Measurements from ENCODE around the gene FIS1. TPM values are rescaled to one million over a fixed set of nuclear protein-coding genes. Genes with fewer than 3 reads are reported as not detected.
"Not testable (repeated sequence)": the region's sequence is repeated elsewhere in the genome, so short reads cannot be mapped to it uniquely, and the experiment has no call there.

FIS1 gene
- total RNA-seq, 2 experiments from 2014 or later, result 81.2 to 82.3 TPM

DNA sequence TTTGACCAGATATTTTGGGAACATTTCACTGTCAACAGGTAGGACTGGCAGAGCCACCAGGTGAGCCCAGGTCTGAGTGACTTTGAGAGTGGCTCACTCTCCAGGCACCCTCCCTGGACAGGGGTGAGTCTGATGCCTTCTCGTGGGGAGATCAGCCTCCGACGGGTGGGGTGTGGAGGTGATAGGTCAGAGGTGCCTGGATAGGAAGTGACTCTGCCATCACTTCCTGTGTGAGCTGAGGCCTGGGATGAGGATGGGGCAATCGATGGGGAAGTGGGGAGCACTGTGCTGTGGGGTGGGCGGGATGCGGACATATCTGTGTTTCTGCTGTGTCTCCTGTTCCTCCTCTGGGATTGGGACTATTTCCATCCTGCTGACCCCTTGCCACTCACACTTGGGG lies 42.2 kb upstream of the FIS1 start:
- no peak overlapping the region for H3K27ac ChIP-seq (ENCODE audit: low read depth in 1 of 2, low read length in 2 of 2)
- ATAC-seq (ENCODE audit: poor library complexity) (no peak), DNase-seq (peak in 1 of 14 experiments; percentile 26)
- Mint-ChIP-seq H3K27ac (no peak overlapping the region), H3K9me3 (no peaks in the 10 kb centered on the region), H3K4me1 (ENCODE audit: low read depth) (peaks cover 8% of the 10 kb centered on the region), H3K4me3 (no peak overlapping the region), H3K27me3 (peaks cover 26% of the 10 kb centered on the region), H3K36me3 (ENCODE audit: low read depth) (no peaks in the 10 kb centered on the region)
- POLR2A ChIA-PET, result no interaction called here
- TF ChIP-seq CTCF (IDR thresholded peaks at IDR 0.05), result no peak
- no peaks in the 10 kb centered on the region for H3K9me3 ChIP-seq (ENCODE audit: control insufficient read depth in 1 of 2, insufficient read depth in 1 of 2, low read length in 2 of 2)
- H3K36me3 ChIP-seq (ENCODE audit: insufficient read depth, low read length), result no peaks in the 10 kb centered on the region
- no peak overlapping the region for H3K4me3 ChIP-seq (ENCODE audit: low read length)
- CTCF ChIA-PET, result no interaction called here
- intact Hi-C loops (cut with DNase I, micrococcal nuclease), result loop anchor here in 1 of 2 experiments (5.0 to 10.0 kb wide), 3 partner anchors 158 to 1305 kb away; partner anchors contain the start of gene ACHE
- peaks cover 4 to 6% of the 10 kb centered on the region in 2 experiments for H3K27me3 ChIP-seq (ENCODE audit: control insufficient read depth in 1 of 2, insufficient read depth in 2 of 2, low read length in 2 of 2)
- peaks cover 13% of the 10 kb centered on the region for H3K4me1 ChIP-seq (ENCODE audit: insufficient read depth, low read length)

DNA sequence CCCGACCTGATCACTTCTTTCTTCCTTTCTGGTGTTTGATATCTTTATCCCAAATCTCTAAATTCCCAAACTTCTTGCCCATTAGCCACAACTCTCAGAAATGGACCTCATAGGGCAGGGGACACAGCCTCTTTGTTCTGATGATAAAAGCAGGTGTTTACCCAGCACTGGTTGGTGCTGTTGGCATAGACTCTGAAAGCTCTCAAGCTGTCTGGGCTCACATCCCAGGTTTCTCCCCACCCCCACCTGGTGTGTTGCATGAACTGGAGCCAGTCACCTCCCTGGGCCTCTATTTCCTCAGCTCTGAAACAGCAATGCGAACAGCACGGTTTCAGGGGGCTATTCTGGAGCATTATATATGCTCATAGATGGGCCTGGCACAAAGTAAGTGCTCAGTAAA lies 41.0 kb upstream of the FIS1 start:
- H3K27ac ChIP-seq (ENCODE audit: low read depth in 1 of 2, low read length in 2 of 2); H3K27me3 ChIP-seq (ENCODE audit: control insufficient read depth in 1 of 2, insufficient read depth in 2 of 2, low read length in 2 of 2); H3K4me3 ChIP-seq (ENCODE audit: low read length); H3K36me3 ChIP-seq (ENCODE audit: insufficient read depth, low read length); H3K9me3 ChIP-seq (ENCODE audit: control insufficient read depth in 1 of 2, insufficient read depth in 1 of 2, low read length in 2 of 2); H3K27ac Mint-ChIP-seq; CTCF ChIA-PET; H3K9me3 Mint-ChIP-seq; H3K36me3 Mint-ChIP-seq (ENCODE audit: low read depth); POLR2A ChIA-PET; DNase-seq; ATAC-seq (ENCODE audit: poor library complexity); H3K4me3 Mint-ChIP-seq; H3K4me1 Mint-ChIP-seq (ENCODE audit: low read depth): not testable (repeated sequence)
- intact Hi-C loops (cut with DNase I, micrococcal nuclease), result loop anchor here in 1 of 2 experiments (5.0 to 10.0 kb wide), 3 partner anchors 159 to 1304 kb away; partner anchors contain the start of gene ACHE
- peaks cover 19% of the 10 kb centered on the region for H3K27me3 Mint-ChIP-seq
- H3K4me1 ChIP-seq (ENCODE audit: insufficient read depth, low read length), result peaks cover 13% of the 10 kb centered on the region

GRCh38 chr7:101285171-101285570 lies 40.3 kb upstream of the FIS1 start:
- POLR2A ChIA-PET, result no interaction called here
- intact Hi-C loops (cut with DNase I, micrococcal nuclease), result loop anchor here in 1 of 2 experiments (5.0 to 10.0 kb wide), 3 partner anchors 160 to 1303 kb away; partner anchors contain the start of gene ACHE
- Mint-ChIP-seq H3K4me1 (ENCODE audit: low read depth) (peaks cover 5% of the 10 kb centered on the region), H3K4me3 (no peak overlapping the region), H3K9me3 (no peaks in the 10 kb centered on the region), H3K27me3 (peaks cover 12% of the 10 kb centered on the region), H3K27ac (no peak overlapping the region), H3K36me3 (ENCODE audit: low read depth) (no peaks in the 10 kb centered on the region)
- TF ChIP-seq CTCF (IDR thresholded peaks at IDR 0.05), result no peak
- DNase-seq (no peak), ATAC-seq (ENCODE audit: poor library complexity) (no peak)
- Histone ChIP-seq H3K4me3 (ENCODE audit: low read length) (no peak overlapping the region), H3K9me3 (ENCODE audit: control insufficient read depth in 1 of 2, insufficient read depth in 1 of 2, low read length in 2 of 2) (no peaks in the 10 kb centered on the region), H3K27me3 (ENCODE audit: control insufficient read depth in 1 of 2, insufficient read depth in 2 of 2, low read length in 2 of 2) (no peaks in the 10 kb centered on the region), H3K27ac (ENCODE audit: low read depth in 1 of 2, low read length in 2 of 2) (no peak overlapping the region), H3K4me1 (ENCODE audit: insufficient read depth, low read length) (peaks cover 7% of the 10 kb centered on the region), H3K36me3 (ENCODE audit: insufficient read depth, low read length) (no peaks in the 10 kb centered on the region)
- CTCF ChIA-PET, result interaction anchor here (0.6 kb wide), 1 partner anchor 390 kb away, joined by 6 read pairs; no protein-coding TSS in a partner anchor

GRCh38 chr7:101280912-101281311 lies 36.0 kb upstream of the FIS1 start:
- H3K4me1 ChIP-seq (ENCODE audit: insufficient read depth, low read length); H3K27ac ChIP-seq (ENCODE audit: low read depth in 1 of 2, low read length in 2 of 2); POLR2A ChIA-PET; H3K9me3 Mint-ChIP-seq; DNase-seq; H3K27me3 ChIP-seq (ENCODE audit: control insufficient read depth in 1 of 2, insufficient read depth in 2 of 2, low read length in 2 of 2); CTCF ChIA-PET; H3K36me3 Mint-ChIP-seq (ENCODE audit: low read depth); H3K4me1 Mint-ChIP-seq (ENCODE audit: low read depth); H3K4me3 Mint-ChIP-seq; H3K4me3 ChIP-seq (ENCODE audit: low read length); H3K36me3 ChIP-seq (ENCODE audit: insufficient read depth, low read length); ATAC-seq (ENCODE audit: poor library complexity); H3K9me3 ChIP-seq (ENCODE audit: control insufficient read depth in 1 of 2, insufficient read depth in 1 of 2, low read length in 2 of 2); H3K27ac Mint-ChIP-seq: not testable (repeated sequence)
- intact Hi-C loops (cut with DNase I, micrococcal nuclease), result loop anchor here in 1 of 2 experiments (10.0 kb wide), 2 partner anchors 164 to 386 kb away; partner anchors contain the start of gene ACHE
- H3K27me3 Mint-ChIP-seq, result peaks cover 16% of the 10 kb centered on the region
